ENCODE measurements around the gene CAPS2.
"Not testable (repeated sequence)": the region's sequence is repeated elsewhere in the genome, so short reads cannot be mapped to it uniquely, and the experiment has no call there.

- TF ChIP-seq POLR2A (IDR thresholded peaks at IDR 0.05; ENCODE audit: low read length); GATA1 (IDR thresholded peaks at IDR 0.05; ENCODE audit: low read depth, low read length): not testable (repeated sequence)
These were observed 16.1 kb upstream of the CAPS2 start for GRCh38 chr12:75346215-75346614.
